GM18861 (cell line): ENCODE results near the gene SORD.
A peak's percentile ranks its signal among the peaks of the same experiment; 100 is the strongest.
"Not testable (repeated sequence)": the region's sequence is repeated elsewhere in the genome, so short reads cannot be mapped to it uniquely, and the experiment has no call there.

Experiments used
- ATAC-seq: cut with Tn5 transposase; IDR thresholded peaks from one replicate; pipeline ENCODE4 v1.9.1; 2021; ENCODE audit not compliant: unreplicated experiment

SORD gene

GRCh38 chr15:45023659-45024225 is 747 bp downstream of the SORD start:
- ATAC-seq = peak; percentile 7

- not testable (repeated sequence) for ATAC-seq
Observed at GRCh38 chr15:45024649-45025048, 1.7 kb downstream of the SORD start.

GRCh38 chr15:45025627-45026026 is 2.6 kb downstream of the SORD start:
- not testable (repeated sequence) for ATAC-seq

- no peak for ATAC-seq
Observed at GRCh38 chr15:45026651-45027190, 3.7 kb downstream of the SORD start.

GRCh38 chr15:45027220-45027619 is 4.2 kb downstream of the SORD start:
- ATAC-seq = no peak

GRCh38 chr15:45030743-45031142 is 7.7 kb downstream of the SORD start:
- ATAC-seq = no peak

- ATAC-seq = not testable (repeated sequence)
Observed at GRCh38 chr15:45031522-45032028, 8.6 kb downstream of the SORD start.

- not testable (repeated sequence) for ATAC-seq
Observed at GRCh38 chr15:45032501-45032900, 9.5 kb downstream of the SORD start.

GRCh38 chr15:45034087-45034486 is 11.1 kb downstream of the SORD start:
- ATAC-seq = not testable (repeated sequence)

- not testable (repeated sequence) for ATAC-seq
Observed at GRCh38 chr15:45034600-45035375, 11.8 kb downstream of the SORD start.

- peak; percentile 77 for ATAC-seq
Observed at GRCh38 chr15:45036812-45037781, 14.1 kb downstream of the SORD start.

- no peak for ATAC-seq
Observed at GRCh38 chr15:45037936-45038335, 14.9 kb downstream of the SORD start.

- ATAC-seq = not testable (repeated sequence)
Observed at GRCh38 chr15:45040396-45040795, 17.4 kb downstream of the SORD start.

GRCh38 chr15:45041538-45041937 is 18.5 kb downstream of the SORD start:
- not testable (repeated sequence) for ATAC-seq

- ATAC-seq = not testable (repeated sequence)
Observed at GRCh38 chr15:45042859-45043258, 19.9 kb downstream of the SORD start.

GRCh38 chr15:45044270-45044669 is 21.3 kb downstream of the SORD start:
- ATAC-seq = not testable (repeated sequence)

GRCh38 chr15:45048449-45048793 is 25.4 kb downstream of the SORD start:
- ATAC-seq = not testable (repeated sequence)

GRCh38 chr15:45048794-45049631 is 26.0 kb downstream of the SORD start:
- no peak for ATAC-seq

- no peak for ATAC-seq
Observed at GRCh38 chr15:45050587-45050986, 27.6 kb downstream of the SORD start.

GRCh38 chr15:45052676-45053075 is 29.7 kb downstream of the SORD start:
- not testable (repeated sequence) for ATAC-seq
